GM12873 (cell line): Measurements from ENCODE around the gene SLC25A17.

Experiments used
- TF ChIP-seq, protein P1 (sequence below): IDR thresholded peaks from 2 replicates; pipeline ENCODE4 v1.5.1; 2012; ENCODE audit warnings: low read depth, mild to moderate bottlenecking, moderate library complexity, low read length, control low read depth; ENCODE audit not compliant: insufficient read depth; ENCODE audit errors: missing control alignments

Gene SLC25A17

DNA sequence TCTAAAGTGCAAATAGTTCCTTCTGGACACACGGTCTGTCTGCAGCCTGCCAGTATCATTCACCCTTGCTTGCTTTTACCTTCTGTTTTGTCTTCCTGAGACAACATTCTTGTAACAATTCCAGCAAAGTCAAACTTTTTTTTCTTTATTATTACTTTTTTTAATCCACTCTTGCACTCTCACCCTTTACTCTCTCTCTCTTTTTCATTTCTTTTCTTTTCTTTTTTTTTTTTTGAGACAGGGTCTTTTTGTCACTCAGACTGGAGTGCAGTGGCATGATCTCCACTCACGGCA lies 86.2 kb downstream of the SLC25A17 start:
- TF ChIP-seq, protein P1, sequence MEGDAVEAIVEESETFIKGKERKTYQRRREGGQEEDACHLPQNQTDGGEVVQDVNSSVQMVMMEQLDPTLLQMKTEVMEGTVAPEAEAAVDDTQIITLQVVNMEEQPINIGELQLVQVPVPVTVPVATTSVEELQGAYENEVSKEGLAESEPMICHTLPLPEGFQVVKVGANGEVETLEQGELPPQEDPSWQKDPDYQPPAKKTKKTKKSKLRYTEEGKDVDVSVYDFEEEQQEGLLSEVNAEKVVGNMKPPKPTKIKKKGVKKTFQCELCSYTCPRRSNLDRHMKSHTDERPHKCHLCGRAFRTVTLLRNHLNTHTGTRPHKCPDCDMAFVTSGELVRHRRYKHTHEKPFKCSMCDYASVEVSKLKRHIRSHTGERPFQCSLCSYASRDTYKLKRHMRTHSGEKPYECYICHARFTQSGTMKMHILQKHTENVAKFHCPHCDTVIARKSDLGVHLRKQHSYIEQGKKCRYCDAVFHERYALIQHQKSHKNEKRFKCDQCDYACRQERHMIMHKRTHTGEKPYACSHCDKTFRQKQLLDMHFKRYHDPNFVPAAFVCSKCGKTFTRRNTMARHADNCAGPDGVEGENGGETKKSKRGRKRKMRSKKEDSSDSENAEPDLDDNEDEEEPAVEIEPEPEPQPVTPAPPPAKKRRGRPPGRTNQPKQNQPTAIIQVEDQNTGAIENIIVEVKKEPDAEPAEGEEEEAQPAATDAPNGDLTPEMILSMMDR: no peak

DNA sequence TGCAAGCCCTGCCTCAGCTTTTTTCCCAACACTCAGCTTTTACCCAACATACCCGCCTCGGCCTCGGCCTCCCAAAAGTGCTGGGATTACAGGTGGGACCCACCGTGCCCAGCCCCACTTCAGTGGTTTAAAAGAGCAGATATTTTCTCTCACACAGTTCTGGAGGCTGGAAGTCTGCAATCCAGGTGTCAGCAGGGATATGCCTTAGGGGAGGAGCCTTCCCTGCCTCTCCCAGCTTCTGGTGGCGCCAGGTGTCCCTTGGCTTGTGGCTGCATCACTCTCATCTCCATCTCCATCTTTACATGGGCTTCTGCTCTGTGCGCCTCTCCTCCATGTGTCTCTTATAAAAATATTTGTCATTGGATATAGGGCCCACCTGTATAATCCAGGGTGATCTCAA lies 89.9 kb downstream of the SLC25A17 start:
- TF ChIP-seq, protein P1: no peak

DNA sequence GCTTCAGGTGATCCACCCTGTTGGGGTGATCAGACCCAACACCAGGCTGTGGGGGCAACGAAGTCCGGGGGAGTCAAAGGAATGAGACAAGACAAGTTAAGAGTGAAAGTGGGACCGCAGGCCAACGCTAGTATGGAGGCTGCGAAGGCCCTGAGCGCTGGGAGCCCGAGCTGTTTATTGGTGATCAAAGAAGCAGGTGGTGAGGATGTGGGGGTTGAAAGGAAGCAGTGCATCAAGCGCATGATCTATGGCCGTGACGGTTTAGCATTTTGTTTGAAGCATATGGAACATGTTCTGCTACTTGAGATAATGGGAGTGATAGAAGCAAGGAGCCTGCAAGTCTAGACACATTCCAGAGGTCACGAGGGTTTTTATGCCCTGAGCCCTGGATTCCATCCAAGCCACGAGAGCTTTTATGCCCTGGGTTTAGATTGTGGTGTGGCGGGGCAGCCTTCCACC lies 90.4 kb downstream of the SLC25A17 start:
- TF ChIP-seq, protein P1: no peak

DNA sequence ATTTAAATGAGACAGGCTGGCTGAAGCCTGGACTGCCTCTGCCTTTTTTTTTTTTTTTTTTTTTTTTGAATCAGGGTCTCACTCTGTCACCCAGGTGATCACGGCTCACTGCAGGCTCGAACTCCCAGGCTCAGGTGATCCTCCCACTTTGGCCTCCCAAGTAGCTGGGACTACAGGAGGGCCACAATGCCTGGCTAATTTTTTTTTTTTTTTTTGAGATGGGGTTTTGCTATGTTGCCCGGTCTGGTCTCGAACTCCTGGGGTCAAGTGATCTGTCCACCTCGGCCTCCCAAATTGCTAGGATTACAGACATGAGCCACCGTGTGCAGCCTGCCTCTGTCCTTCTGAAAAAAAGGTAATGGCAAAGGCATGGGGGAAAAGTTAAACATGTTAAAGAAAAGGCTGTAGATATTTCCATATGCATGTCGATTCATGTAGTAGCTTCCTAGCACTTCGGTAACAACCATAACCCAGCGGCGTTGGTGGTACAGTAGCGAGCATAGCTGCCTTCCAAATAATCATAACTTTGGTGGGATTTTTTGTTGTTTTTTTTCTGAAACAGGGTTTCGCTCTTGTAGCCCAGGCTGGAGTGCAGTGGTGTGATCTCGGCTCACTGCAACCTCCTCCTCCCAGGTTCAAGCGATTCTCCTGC lies 91.1 kb downstream of the SLC25A17 start:
- TF ChIP-seq, protein P1: no peak

DNA sequence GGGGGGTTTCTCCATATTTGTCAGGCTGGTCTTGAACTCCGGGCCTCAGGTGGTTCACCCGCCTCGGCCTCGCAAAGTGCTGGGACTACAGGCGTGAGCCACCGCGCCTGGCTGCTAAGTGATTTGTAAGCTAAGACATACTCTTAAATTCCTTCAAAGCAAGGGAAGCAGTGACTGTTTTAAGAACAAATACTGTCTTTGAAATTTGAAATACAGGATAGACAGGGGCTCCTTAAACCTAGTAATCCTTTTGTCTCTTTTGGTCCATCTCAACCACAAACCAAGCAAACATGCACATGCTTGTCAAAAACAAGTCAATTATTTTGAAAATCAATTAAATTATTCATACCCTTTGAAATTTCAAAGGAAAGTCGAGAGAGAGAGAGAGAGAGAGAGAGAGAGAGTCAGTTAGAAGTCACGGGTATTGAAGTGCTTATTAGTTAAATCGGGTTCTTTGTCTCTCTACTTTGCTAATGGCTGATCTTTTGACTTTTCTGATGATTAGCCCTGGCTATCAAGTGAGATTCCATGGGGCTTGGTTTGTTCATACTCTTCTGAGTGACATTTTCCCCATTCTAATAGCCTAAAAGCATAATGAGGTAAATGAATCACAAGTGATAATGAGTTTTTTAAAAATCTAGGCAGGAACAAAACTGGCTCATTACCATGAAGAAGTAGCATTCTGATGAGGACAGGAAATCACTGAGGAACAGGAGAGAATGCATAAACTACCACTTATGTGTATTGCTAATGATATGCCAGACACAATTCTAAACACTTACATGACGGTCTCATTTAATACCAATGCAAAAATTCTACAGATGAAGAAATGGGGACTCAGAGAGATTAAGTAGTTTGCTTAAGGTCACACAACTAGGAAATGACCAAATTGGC lies 91.8 kb downstream of the SLC25A17 start:
- TF ChIP-seq, protein P1: no peak

DNA sequence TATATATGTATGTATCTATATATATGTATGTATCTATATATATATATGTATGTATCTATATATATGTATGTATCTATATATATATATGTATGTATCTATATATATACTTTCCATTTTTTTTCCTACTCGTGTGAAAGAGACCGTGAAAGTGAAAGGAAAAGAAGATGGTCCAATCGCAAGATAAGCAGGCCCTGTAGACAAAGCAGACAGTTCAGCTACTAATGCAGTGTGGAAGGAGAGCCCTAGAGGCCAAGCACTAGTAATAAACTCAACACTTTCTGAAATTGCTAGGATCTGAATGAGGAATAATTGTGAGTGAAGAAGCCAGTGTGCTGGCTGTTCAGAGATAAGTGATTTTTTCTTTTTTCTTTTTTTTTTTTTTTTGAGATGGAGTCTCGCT lies 92.6 kb downstream of the SLC25A17 start:
- TF ChIP-seq, protein P1: no peak

DNA sequence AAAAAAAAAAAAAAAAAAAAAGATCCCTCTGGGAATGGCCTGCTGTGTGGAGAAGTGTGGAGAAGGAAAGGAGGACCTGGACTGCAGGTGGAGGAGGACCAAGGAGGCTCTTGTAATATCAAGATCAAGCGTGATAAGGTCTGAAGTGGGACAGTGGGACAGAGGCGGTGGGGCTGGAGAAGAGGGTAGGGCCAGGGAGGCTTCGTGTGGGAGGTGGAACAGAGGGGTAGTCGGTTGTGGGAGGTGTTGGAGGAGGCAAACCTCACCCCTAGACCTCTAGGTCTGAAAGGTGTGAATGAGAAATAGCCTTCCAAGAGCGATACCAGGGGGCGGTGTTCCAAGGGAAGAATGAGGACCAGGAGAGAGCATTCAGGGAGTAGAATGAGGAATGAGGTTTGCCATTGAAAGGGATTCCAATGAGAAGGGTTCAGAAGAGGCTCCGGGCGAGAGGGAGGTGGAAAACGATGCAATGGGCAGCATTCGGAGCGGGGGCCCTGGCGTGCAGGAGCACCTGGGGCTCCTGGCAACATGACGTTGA lies 95.7 kb downstream of the SLC25A17 start:
- TF ChIP-seq, protein P1: no peak
